C4-2B (cell line): ENCODE results near the gene MCM9.

ENCODE experiments used
- ZFX ChIP-seq: fragments of 450-650 bp; IDR thresholded peaks from 2 replicates; pipeline ENCODE4 v1.6.1; 2017
- TF ChIP-seq, protein P1 (sequence below): fragments of 450-650 bp; conservative IDR thresholded peaks from 2 replicates; pipeline ENCODE4 v1.5.1; 2017; ENCODE audit warnings: mild to moderate bottlenecking

DNA sequence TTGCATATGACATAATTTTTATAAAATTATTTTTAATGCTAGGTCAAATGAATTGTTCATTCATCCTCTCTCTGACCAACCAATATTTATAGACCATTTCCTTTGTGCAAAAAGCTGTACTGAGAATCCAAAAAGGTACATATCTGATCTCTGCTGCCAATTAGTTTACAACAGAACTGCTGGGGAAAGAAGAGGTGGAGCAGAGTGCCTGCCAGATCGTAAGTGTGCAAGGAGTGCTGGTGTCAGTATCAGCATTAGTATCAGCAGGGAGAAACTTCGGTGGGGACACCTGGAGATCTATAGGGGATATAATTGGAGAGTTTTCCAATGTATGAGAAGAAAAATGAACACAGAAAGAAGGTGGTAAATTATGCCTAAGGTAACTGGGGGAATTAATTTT lies 104.3 kb downstream of the MCM9 start:
- TF ChIP-seq, protein P1, sequence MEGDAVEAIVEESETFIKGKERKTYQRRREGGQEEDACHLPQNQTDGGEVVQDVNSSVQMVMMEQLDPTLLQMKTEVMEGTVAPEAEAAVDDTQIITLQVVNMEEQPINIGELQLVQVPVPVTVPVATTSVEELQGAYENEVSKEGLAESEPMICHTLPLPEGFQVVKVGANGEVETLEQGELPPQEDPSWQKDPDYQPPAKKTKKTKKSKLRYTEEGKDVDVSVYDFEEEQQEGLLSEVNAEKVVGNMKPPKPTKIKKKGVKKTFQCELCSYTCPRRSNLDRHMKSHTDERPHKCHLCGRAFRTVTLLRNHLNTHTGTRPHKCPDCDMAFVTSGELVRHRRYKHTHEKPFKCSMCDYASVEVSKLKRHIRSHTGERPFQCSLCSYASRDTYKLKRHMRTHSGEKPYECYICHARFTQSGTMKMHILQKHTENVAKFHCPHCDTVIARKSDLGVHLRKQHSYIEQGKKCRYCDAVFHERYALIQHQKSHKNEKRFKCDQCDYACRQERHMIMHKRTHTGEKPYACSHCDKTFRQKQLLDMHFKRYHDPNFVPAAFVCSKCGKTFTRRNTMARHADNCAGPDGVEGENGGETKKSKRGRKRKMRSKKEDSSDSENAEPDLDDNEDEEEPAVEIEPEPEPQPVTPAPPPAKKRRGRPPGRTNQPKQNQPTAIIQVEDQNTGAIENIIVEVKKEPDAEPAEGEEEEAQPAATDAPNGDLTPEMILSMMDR, result no peak
- no peak for TF ChIP-seq ZFX
